Natural killer cell (primary cell): ENCODE results near the gene FRMD4A. TPM values are rescaled to one million over a fixed set of nuclear protein-coding genes. Genes with fewer than 3 reads are reported as not detected.

Source experiments
- ATAC-seq, 3 donors: fragments of 150-1000 bp in 2 of 3; fragments of 200-7000 bp in 1 of 3; cut with Tn5 transposase; 1 replicate in 1 of 3; 2 replicates in 2 of 3; pipeline ENCODE4 v1.10.0; 2021; ENCODE audit warnings: mild to moderate bottlenecking in 2 of 3, moderate library complexity in 2 of 3
- DNase-seq, 2 donors: peaks; one replicate each; pipeline versions ENCODE4 v3.0.0 to v3.0.0-alpha.2; 2013 to 2021; ENCODE audit warnings: mixed read lengths in 1 of 2
- H3K27ac ChIP-seq: one replicate; pipeline ENCODE4 v1.5.1; 2013; ENCODE audit warnings: mild to moderate bottlenecking, low read length
- H3K27me3 ChIP-seq: one replicate; pipeline ENCODE4 v1.6.1; 2013; ENCODE audit warnings: low read length; ENCODE audit not compliant: control insufficient read depth, insufficient read depth
- H3K36me3 ChIP-seq: one replicate; pipeline ENCODE4 v1.6.1; 2013; ENCODE audit warnings: low read length; ENCODE audit not compliant: control insufficient read depth, insufficient read depth
- H3K4me1 ChIP-seq: one replicate; pipeline ENCODE4 v1.6.1; 2013; ENCODE audit warnings: low read length; ENCODE audit not compliant: control insufficient read depth, insufficient read depth
- H3K4me3 ChIP-seq: one replicate; pipeline ENCODE4 v1.5.1; 2013; ENCODE audit warnings: low read length
- H3K9me3 ChIP-seq: one replicate; pipeline ENCODE4 v1.6.1; 2013; ENCODE audit warnings: low read length; ENCODE audit not compliant: control insufficient read depth, insufficient read depth
- H3K27ac Mint-ChIP-seq, 2 donors: one replicate each; pipeline ENCODE4 v1.8.0; 2022; ENCODE audit warnings: mild to moderate bottlenecking in 2 of 2, mixed read lengths in 2 of 2, moderate library complexity in 1 of 2
- H3K27me3 Mint-ChIP-seq, 2 donors: one replicate each; pipeline ENCODE4 v1.8.0; 2022; ENCODE audit warnings: low read depth in 2 of 2, mixed read lengths in 2 of 2
- H3K36me3 Mint-ChIP-seq: one replicate; pipeline ENCODE4 v1.8.0; 2022; ENCODE audit warnings: mixed read lengths
- H3K4me1 Mint-ChIP-seq, 2 donors: one replicate each; pipeline ENCODE4 v1.8.0; 2022; ENCODE audit warnings: mixed read lengths in 2 of 2
- H3K4me3 Mint-ChIP-seq: one replicate; pipeline ENCODE4 v1.8.0; 2022; ENCODE audit warnings: mild to moderate bottlenecking, moderate library complexity, mixed read lengths
- H3K9me3 Mint-ChIP-seq, 2 donors: one replicate each; pipeline ENCODE4 v1.8.0; 2022; ENCODE audit warnings: mixed read lengths in 2 of 2
- WGBS: methylation state at CpG from one replicate; pipeline ENCODE4 v1.1.7; 2013; ENCODE audit warnings: missing lambda C conversion rate; ENCODE audit not compliant: insufficient coverage; 5-methylcytosine and 5-hydroxymethylcytosine counted together
- intact Hi-C: fragments of 100-400 bp; cut with micrococcal nuclease; formaldehyde crosslinking; loops from one replicate; pipeline ENCODE4 v1.14.2; 2022
- total RNA-seq, 4 donors: library from RNA; stranded (reverse); fragments of 120-200 nt in 1 of 4; gene quantifications; one replicate each; pipeline versions ENCODE4 v1.2.3 to v1.2.4, GENCODE V29; 2013 to 2022
- TF ChIP-seq, protein P1 (sequence below): fragments of 200-600 bp; IDR thresholded peaks from one replicate; pipeline ENCODE4 v1.8.0; 2022; ENCODE audit warnings: antibody characterized with exemption

Gene FRMD4A
- total RNA-seq, 3 donors from 2014 or later (not counting 1 experiment from before 2014, with no cell fraction given), result 0.36 to 0.38 TPM; not detected in 1

DNA sequence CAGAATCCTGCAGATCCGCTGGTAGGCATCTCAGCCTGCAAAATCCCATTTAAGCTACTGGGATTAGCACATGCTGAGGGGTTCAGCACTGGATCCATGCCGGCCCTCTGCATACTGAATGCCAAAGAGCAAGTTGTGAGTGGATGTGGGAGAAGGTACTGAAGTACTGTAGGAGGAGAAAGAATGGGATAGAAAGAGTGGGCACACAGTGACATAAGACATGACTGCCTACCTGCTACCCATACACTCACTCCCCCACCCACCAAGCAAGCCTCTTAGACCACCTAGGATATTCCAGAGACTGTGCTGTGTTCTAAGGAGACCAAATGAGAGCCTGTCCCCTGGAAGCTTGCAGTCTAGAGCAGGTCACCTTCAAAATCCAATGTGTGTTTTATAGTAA, 215.9 kb downstream of the FRMD4A start:
- Histone ChIP-seq H3K27me3 (no peaks in the 10 kb centered on the region), H3K27ac (no peak overlapping the region), H3K4me3 (no peak overlapping the region), H3K36me3 (no peaks in the 10 kb centered on the region), H3K9me3 (no peaks in the 10 kb centered on the region), H3K4me1 (no peaks in the 10 kb centered on the region)
- WGBS, result 86% methylated on average over 2 of the region's 2 CpGs
- peaks cover 7 to 9% of the 10 kb centered on the region in 2 donors for H3K27me3 Mint-ChIP-seq
- no peaks in the 10 kb centered on the region for H3K9me3 Mint-ChIP-seq
- ATAC-seq (no peak), DNase-seq (no peak)
- intact Hi-C loops, result loop anchor here (10.0 kb wide), 1 partner anchor 60 kb away; no protein-coding TSS in a partner anchor
- no peaks in the 10 kb centered on the region for H3K36me3 Mint-ChIP-seq
- no peak overlapping the region for H3K27ac Mint-ChIP-seq
- H3K4me1 Mint-ChIP-seq, result no peaks in the 10 kb centered on the region
- TF ChIP-seq, protein P1, sequence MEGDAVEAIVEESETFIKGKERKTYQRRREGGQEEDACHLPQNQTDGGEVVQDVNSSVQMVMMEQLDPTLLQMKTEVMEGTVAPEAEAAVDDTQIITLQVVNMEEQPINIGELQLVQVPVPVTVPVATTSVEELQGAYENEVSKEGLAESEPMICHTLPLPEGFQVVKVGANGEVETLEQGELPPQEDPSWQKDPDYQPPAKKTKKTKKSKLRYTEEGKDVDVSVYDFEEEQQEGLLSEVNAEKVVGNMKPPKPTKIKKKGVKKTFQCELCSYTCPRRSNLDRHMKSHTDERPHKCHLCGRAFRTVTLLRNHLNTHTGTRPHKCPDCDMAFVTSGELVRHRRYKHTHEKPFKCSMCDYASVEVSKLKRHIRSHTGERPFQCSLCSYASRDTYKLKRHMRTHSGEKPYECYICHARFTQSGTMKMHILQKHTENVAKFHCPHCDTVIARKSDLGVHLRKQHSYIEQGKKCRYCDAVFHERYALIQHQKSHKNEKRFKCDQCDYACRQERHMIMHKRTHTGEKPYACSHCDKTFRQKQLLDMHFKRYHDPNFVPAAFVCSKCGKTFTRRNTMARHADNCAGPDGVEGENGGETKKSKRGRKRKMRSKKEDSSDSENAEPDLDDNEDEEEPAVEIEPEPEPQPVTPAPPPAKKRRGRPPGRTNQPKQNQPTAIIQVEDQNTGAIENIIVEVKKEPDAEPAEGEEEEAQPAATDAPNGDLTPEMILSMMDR, result no peak
- H3K4me3 Mint-ChIP-seq, result no peak overlapping the region

DNA sequence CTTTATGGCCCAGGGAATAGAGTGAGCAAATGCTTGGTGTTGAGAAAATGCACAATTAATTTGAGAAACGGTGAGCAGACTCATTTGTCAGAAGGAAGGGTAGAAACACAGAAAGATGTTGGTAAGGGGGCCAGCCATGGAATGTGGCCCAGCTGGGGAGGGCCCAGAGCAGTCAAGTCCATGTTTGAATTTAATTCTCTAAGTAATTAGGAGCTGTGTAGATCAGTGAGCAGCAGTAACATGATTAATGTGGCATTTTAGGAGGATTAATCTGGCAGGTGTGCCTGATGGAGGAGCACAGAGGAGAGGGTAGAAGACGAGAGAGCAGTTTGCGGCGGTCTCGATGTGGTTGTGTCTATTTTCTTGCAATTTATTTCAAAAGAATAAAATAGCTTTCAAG, 218.7 kb downstream of the FRMD4A start:
- no peaks in the 10 kb centered on the region for H3K9me3 ChIP-seq
- intact Hi-C loops, result loop anchor here (10.0 kb wide), 1 partner anchor 63 kb away; no protein-coding TSS in a partner anchor
- H3K36me3 Mint-ChIP-seq, result no peaks in the 10 kb centered on the region
- no peaks in the 10 kb centered on the region for H3K9me3 Mint-ChIP-seq
- H3K4me1 ChIP-seq, result no peaks in the 10 kb centered on the region
- no peaks in the 10 kb centered on the region for H3K4me1 Mint-ChIP-seq
- no peaks in the 10 kb centered on the region for H3K36me3 ChIP-seq
- TF ChIP-seq, protein P1, result no peak
- H3K4me3 Mint-ChIP-seq, result no peak overlapping the region
- no peak overlapping the region for H3K27ac Mint-ChIP-seq
- H3K27me3 ChIP-seq, result no peaks in the 10 kb centered on the region
- DNase-seq (no peak), ATAC-seq (no peak)
- no peak overlapping the region for H3K27ac ChIP-seq
- H3K27me3 Mint-ChIP-seq, result peaks cover 17 to 21% of the 10 kb centered on the region in 2 donors
- no peak overlapping the region for H3K4me3 ChIP-seq
- 77% methylated on average over 2 of the region's 5 CpGs for WGBS

DNA sequence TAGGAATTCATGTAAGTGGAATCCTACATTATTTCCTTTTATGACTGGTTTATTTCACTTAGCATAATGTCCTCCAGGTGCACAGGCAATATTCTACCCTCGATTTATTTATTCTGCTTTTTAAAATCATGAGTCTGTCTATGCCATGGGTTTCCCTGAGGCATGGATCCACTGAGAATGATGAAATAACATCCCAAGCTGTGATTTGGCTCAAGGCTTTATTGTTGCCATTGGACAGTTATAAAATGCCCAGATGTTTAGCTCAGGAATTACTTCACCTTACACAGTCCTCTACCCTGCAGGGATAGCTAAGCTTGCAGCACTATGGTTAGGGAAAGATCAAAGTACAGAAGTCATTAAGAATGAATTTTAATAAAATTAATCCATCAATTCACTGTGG, 219.5 kb downstream of the FRMD4A start:
- H3K27ac ChIP-seq, result no peak overlapping the region
- Mint-ChIP-seq H3K27me3 (peaks cover 17 to 21% of the 10 kb centered on the region in 2 donors), H3K4me3 (no peak overlapping the region), H3K27ac (no peak overlapping the region), H3K4me1 (no peaks in the 10 kb centered on the region), H3K9me3 (peaks cover 0 to 2% of the 10 kb centered on the region in 2 donors), H3K36me3 (no peaks in the 10 kb centered on the region)
- H3K9me3 ChIP-seq, result no peaks in the 10 kb centered on the region
- H3K4me1 ChIP-seq, result no peaks in the 10 kb centered on the region
- ATAC-seq (no peak), DNase-seq (no peak)
- intact Hi-C loops, result loop anchor here (10.0 kb wide), 1 partner anchor 64 kb away; no protein-coding TSS in a partner anchor
- TF ChIP-seq, protein P1, result no peak
- no peak overlapping the region for H3K4me3 ChIP-seq
- WGBS, result 79% methylated on average over 1 of the region's 1 CpG
- no peaks in the 10 kb centered on the region for H3K36me3 ChIP-seq
- no peaks in the 10 kb centered on the region for H3K27me3 ChIP-seq

DNA sequence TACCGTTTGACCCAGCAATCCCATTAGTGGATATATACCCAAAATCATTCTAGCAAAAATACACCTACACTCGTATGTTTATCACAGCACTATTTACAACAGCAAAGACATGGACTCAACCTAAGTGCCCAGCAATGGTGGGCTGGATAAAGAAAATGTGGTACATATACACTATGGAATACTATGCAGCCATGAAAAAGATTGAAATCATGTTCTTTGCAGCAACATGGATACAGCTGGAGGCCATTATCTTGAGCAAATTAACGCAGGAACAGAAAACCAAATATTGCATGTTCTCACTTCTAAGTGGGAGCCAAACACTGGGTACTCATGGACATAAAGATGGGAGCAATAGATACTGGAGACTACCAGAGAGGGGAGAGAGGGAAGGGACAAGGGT, 223.9 kb downstream of the FRMD4A start:
- intact Hi-C loops, result no loop called here
- Histone ChIP-seq H3K9me3 (no peaks in the 10 kb centered on the region), H3K36me3 (no peaks in the 10 kb centered on the region), H3K27ac (no peak overlapping the region), H3K4me3 (no peak overlapping the region), H3K4me1 (no peaks in the 10 kb centered on the region), H3K27me3 (no peaks in the 10 kb centered on the region)
- peaks cover 17 to 27% of the 10 kb centered on the region in 2 donors for H3K27me3 Mint-ChIP-seq
- H3K4me3 Mint-ChIP-seq, result no peak overlapping the region
- H3K9me3 Mint-ChIP-seq, result peaks cover 0 to 2% of the 10 kb centered on the region in 2 donors
- TF ChIP-seq, protein P1, result no peak
- no peak for ATAC-seq
- no peaks in the 10 kb centered on the region for H3K4me1 Mint-ChIP-seq
- WGBS, result 99% methylated on average over 3 of the region's 3 CpGs
- H3K36me3 Mint-ChIP-seq, result no peaks in the 10 kb centered on the region
- no peak overlapping the region for H3K27ac Mint-ChIP-seq
- DNase-seq, result no peak
